ENCODE measurements around the gene TSPAN3.

- no peak for TF ChIP-seq CTCF (IDR thresholded peaks at IDR 0.05)
- TF ChIP-seq POLR2A (IDR thresholded peaks at IDR 0.05) = no peak
Observed at GRCh38 chr15:77119446-77119845, 48.5 kb upstream of the TSPAN3 start.
